HepG2 (cell line): ENCODE measurements around the gene CGB8. TPM values are rescaled to one million over a fixed set of nuclear protein-coding genes. Genes with fewer than 3 reads are reported as not detected.

Experiments used
- CBX1 ChIP-seq: IDR thresholded peaks from one replicate; pipeline ENCODE4 v1.6.1; 2016; ENCODE audit warnings: antibody characterized with exemption, low read depth
- FOXO1 ChIP-seq: sonication (generic); formaldehyde crosslinking; IDR thresholded peaks from 2 replicates; pipeline ENCODE4 v1.4.0; 2020; ENCODE audit warnings: missing genetic modification reagents
- SIN3A ChIP-seq: IDR thresholded peaks from 2 replicates; pipeline ENCODE4 v1.6.1; 2011; ENCODE audit warnings: low read depth, mild to moderate bottlenecking, control low read depth, low read length, borderline replicate concordance
- ZFP90 ChIP-seq: sonication (generic); formaldehyde crosslinking; IDR thresholded peaks from 2 replicates; pipeline ENCODE4 v1.8.0; 2022; ENCODE audit warnings: missing genetic modification reagents, mild to moderate bottlenecking, inconsistent platforms, borderline replicate concordance
- ZNF292 ChIP-seq: sonication (generic); formaldehyde crosslinking; IDR thresholded peaks from 2 replicates; pipeline ENCODE4 v1.8.1; 2022; ENCODE audit warnings: mild to moderate bottlenecking, low read depth, missing genetic modification reagents, borderline replicate concordance
- ZNF558 ChIP-seq: sonication (generic); formaldehyde crosslinking; IDR thresholded peaks from 2 replicates; pipeline ENCODE4 v1.9.0; 2022; ENCODE audit warnings: mild to moderate bottlenecking, missing genetic modification reagents, borderline replicate concordance
- ZNF652 ChIP-seq: IDR thresholded peaks from 2 replicates; pipeline ENCODE4 v1.6.1; 2016; ENCODE audit warnings: low read depth, borderline replicate concordance
- ZNF660 ChIP-seq: sonication (generic); formaldehyde crosslinking; IDR thresholded peaks from 2 replicates; pipeline ENCODE4 v1.5.1; 2020; ENCODE audit warnings: mild to moderate bottlenecking, low read depth, missing genetic modification reagents, borderline replicate concordance
- ZNF766 ChIP-seq: sonication (generic); formaldehyde crosslinking; IDR thresholded peaks from 2 replicates; pipeline ENCODE4 v1.5.0; 2020; ENCODE audit warnings: missing genetic modification reagents, borderline replicate concordance
- polyA plus RNA-seq, 8 experiments: library from polyadenylated mRNA; depleted of rRNA in 3 of 8; stranded (reverse) in 7 of 8; unstranded in 1 of 8; fragments of >200 nt; fragmentation: Illumina TruSeq in 4 of 8; extraction: Trizol in 4 of 8; gene quantifications; 2 replicates each; pipeline versions ENCODE4 v1.2.1 to v1.2.3, GENCODE V29; 2011 to 2016; ENCODE audit warnings: low read depth in 4 of 8, missing spikeins in 1 of 8, mixed read lengths in 1 of 8; ENCODE audit not compliant: insufficient read depth in 1 of 8
- total RNA-seq, 5 experiments: library from RNA; depleted of rRNA; stranded (reverse); fragments of >200 nt; fragmentation: Illumina TruSeq; extraction: Trizol; gene quantifications; 2 replicates each; pipeline ENCODE4 v1.2.3, GENCODE V29; 2016; ENCODE audit warnings: low read depth in 1 of 5
- TF ChIP-seq, protein P1 (sequence below): sonication (generic); formaldehyde crosslinking; IDR thresholded peaks from 2 replicates; pipeline ENCODE4 v1.5.0; 2020; ENCODE audit warnings: mild to moderate bottlenecking, low read depth, missing genetic modification reagents, borderline replicate concordance
- TF ChIP-seq, protein P2 (sequence below): IDR thresholded peaks from 2 replicates; pipeline ENCODE4 v1.6.1; 2012; ENCODE audit warnings: low read depth, low read length, improper control_type of control experiment
- TF ChIP-seq, protein P3 (sequence below): sonication (generic); formaldehyde crosslinking; IDR thresholded peaks from 2 replicates; pipeline ENCODE4 v1.4.0; 2020; ENCODE audit warnings: mild to moderate bottlenecking, missing genetic modification reagents
- TF ChIP-seq, protein P4 (sequence below): IDR thresholded peaks from 2 replicates; pipeline ENCODE4 v1.6.1; 2018; ENCODE audit warnings: missing genetic modification reagents
- TF ChIP-seq, protein P5 (sequence below): sonication (generic); formaldehyde crosslinking; IDR thresholded peaks from 2 replicates; pipeline ENCODE4 v1.9.0; 2021; ENCODE audit warnings: missing genetic modification reagents, mild to moderate bottlenecking, borderline replicate concordance
- TF ChIP-seq, protein P6 (sequence below): sonication (generic); formaldehyde crosslinking; IDR thresholded peaks from 2 replicates; pipeline ENCODE4 v1.8.1; 2023; ENCODE audit warnings: mild to moderate bottlenecking, moderate library complexity, missing genetic modification reagents
- TF ChIP-seq, protein P7 (sequence below): sonication (generic); formaldehyde crosslinking; IDR thresholded peaks from 2 replicates; pipeline ENCODE4 v1.5.0; 2020; ENCODE audit warnings: mild to moderate bottlenecking, missing genetic modification reagents

The CGB8 gene
- total and polyA plus RNA-seq, 2 of the 13 experiments (the other 11 are each of a cell fraction or from before 2014, with no cell fraction given) = not detected

DNA sequence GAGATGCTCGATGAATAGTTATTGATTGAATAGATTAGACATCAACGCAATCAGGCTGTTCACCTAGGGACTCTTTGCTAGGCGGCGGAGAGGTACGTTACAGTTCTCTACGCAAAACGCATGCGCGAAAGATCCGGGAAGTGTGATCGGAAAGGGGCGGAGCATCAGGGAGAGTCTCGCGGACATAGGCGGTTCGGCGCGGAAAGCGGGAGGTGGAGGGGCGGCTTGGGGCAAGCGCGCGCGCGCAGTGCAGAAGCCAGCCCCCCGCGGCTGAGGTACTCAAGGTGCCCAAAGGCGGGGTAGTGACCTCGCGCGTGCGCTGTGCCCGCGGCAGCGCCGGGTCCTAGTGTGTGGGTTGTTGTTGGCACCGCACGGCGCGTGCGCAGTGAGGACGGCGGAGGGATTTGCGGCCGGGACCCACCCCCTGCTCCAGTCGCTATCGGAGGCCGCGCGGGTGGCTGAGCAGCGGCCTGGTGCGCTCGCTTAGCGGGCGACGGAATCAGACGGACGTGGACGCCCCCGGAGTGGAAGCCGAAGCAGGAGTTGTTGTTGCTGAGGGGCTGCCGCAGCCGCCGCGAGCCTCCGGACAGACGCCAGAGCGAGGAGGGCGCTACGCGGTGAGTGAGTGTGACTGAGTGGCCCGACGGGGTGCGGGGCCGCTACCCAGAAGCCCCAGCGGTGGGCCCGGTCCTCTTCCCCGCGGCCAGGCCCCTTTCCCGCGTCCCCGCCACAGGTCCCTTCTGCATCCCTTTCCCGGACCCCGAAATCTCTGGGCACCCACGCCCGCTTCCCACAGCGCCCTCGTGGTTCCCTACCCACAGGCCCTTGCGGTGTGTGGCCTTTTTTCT lies 36.3 kb upstream of the CGB8 start, which contains the start of gene SNRNP70 (continued):
- TF ChIP-seq, protein P1, sequence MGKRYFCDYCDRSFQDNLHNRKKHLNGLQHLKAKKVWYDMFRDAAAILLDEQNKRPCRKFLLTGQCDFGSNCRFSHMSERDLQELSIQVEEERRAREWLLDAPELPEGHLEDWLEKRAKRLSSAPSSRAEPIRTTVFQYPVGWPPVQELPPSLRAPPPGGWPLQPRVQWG = no peak
- peak; percentile 65 for TF ChIP-seq CBX1
- 0 out of 2 replicates have a peak, but pooled peaks have one; percentile 17 for TF ChIP-seq ZNF652 (CRISPR knock-in tag)
- no peak for TF ChIP-seq ZNF660
- TF ChIP-seq ZNF766 (CRISPR knock-in tag) = peak; percentile 67; the same call in 1 of the 2 replicates
- TF ChIP-seq, protein P2, sequence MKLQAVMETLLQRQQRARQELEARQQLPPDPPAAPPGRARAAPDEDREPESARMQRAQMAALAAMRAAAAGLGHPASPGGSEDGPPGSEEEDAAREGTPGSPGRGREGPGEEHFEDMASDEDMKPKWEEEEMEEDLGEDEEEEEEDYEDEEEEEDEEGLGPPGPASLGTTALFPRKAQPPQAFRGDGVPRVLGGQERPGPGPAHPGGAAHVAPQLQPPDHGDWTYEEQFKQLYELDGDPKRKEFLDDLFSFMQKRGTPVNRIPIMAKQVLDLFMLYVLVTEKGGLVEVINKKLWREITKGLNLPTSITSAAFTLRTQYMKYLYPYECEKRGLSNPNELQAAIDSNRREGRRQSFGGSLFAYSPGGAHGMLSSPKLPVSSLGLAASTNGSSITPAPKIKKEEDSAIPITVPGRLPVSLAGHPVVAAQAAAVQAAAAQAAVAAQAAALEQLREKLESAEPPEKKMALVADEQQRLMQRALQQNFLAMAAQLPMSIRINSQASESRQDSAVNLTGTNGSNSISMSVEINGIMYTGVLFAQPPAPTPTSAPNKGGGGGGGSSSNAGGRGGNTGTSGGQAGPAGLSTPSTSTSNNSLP = peak; percentile 83
- TF ChIP-seq ZNF292 = 0 out of 2 replicates have a peak, but pooled peaks have one; percentile 13
- TF ChIP-seq ZFP90 = peak; percentile 91
- peak; percentile 23; the same call in 1 of the 2 replicates for TF ChIP-seq SIN3A
- peak; percentile 93; the same call in 1 of the 2 replicates for TF ChIP-seq ZNF558 (CRISPR knock-in tag)
- TF ChIP-seq, protein P3, sequence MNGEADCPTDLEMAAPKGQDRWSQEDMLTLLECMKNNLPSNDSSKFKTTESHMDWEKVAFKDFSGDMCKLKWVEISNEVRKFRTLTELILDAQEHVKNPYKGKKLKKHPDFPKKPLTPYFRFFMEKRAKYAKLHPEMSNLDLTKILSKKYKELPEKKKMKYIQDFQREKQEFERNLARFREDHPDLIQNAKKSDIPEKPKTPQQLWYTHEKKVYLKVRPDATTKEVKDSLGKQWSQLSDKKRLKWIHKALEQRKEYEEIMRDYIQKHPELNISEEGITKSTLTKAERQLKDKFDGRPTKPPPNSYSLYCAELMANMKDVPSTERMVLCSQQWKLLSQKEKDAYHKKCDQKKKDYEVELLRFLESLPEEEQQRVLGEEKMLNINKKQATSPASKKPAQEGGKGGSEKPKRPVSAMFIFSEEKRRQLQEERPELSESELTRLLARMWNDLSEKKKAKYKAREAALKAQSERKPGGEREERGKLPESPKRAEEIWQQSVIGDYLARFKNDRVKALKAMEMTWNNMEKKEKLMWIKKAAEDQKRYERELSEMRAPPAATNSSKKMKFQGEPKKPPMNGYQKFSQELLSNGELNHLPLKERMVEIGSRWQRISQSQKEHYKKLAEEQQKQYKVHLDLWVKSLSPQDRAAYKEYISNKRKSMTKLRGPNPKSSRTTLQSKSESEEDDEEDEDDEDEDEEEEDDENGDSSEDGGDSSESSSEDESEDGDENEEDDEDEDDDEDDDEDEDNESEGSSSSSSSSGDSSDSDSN (CRISPR knock-in tag) = peak; percentile 76
- TF ChIP-seq, protein P4, sequence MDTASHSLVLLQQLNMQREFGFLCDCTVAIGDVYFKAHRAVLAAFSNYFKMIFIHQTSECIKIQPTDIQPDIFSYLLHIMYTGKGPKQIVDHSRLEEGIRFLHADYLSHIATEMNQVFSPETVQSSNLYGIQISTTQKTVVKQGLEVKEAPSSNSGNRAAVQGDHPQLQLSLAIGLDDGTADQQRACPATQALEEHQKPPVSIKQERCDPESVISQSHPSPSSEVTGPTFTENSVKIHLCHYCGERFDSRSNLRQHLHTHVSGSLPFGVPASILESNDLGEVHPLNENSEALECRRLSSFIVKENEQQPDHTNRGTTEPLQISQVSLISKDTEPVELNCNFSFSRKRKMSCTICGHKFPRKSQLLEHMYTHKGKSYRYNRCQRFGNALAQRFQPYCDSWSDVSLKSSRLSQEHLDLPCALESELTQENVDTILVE (CRISPR knock-in tag) = 0 out of 2 replicates have a peak, but pooled peaks have one; percentile 38
- TF ChIP-seq, protein P5, sequence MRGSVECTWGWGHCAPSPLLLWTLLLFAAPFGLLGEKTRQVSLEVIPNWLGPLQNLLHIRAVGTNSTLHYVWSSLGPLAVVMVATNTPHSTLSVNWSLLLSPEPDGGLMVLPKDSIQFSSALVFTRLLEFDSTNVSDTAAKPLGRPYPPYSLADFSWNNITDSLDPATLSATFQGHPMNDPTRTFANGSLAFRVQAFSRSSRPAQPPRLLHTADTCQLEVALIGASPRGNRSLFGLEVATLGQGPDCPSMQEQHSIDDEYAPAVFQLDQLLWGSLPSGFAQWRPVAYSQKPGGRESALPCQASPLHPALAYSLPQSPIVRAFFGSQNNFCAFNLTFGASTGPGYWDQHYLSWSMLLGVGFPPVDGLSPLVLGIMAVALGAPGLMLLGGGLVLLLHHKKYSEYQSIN (CRISPR knock-in tag) = peak; percentile 93
- TF ChIP-seq, protein P6, sequence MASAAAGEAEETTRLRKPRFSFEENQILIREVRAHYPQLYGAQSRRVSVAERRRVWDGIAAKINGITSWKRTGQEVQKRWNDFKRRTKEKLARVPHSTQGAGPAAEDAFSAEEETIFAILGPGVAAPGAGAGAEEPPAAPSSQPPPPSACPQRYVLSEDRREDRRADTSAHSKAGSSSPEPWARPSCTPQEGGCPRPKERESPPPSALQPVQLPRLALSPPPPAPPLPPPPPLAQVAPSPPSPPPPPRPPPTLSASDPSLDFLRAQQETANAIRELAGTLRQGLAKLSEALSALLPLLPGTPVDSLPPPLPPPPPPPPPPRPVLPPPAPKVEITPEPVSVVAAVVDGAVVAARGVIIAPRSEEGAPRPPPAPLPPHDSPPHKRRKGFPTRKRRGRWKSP (CRISPR knock-in tag) = peak; percentile 94
- TF ChIP-seq, protein P7, sequence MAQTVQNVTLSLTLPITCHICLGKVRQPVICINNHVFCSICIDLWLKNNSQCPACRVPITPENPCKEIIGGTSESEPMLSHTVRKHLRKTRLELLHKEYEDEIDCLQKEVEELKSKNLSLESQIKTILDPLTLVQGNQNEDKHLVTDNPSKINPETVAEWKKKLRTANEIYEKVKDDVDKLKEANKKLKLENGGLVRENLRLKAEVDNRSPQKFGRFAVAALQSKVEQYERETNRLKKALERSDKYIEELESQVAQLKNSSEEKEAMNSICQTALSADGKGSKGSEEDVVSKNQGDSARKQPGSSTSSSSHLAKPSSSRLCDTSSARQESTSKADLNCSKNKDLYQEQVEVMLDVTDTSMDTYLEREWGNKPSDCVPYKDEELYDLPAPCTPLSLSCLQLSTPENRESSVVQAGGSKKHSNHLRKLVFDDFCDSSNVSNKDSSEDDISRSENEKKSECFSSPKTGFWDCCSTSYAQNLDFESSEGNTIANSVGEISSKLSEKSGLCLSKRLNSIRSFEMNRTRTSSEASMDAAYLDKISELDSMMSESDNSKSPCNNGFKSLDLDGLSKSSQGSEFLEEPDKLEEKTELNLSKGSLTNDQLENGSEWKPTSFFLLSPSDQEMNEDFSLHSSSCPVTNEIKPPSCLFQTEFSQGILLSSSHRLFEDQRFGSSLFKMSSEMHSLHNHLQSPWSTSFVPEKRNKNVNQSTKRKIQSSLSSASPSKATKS (CRISPR knock-in tag) = peak; percentile 82; the same call in 1 of the 2 replicates
- peak; percentile 70 for TF ChIP-seq FOXO1 (CRISPR knock-in tag)
